ENCODE measurements around the gene PIP4K2A.
A peak's percentile ranks its signal among the peaks of the same experiment; 100 is the strongest.
"Not testable (repeated sequence)": the region's sequence is repeated elsewhere in the genome, so short reads cannot be mapped to it uniquely, and the experiment has no call there.

Gene PIP4K2A

GRCh38 chr10:22714479-22715289, at the start of gene PIP4K2A:
Gene PIP4K2A, minus strand, starts transcription at chr10:22714578. Its CDS starts 252 bp downstream, at chr10:22714326.
- Histone ChIP-seq H3K9ac (ENCODE audit: low read length) (peak within 1 kb of the TSS; percentile 95), H3K36me3 (ENCODE audit: control insufficient read depth, insufficient read depth, low read length, severe bottlenecking) (no peaks in the 10 kb centered on the region), H3K9me3 (ENCODE audit: control insufficient read depth, low read length) (no peaks in the 10 kb centered on the region), H3K27me3 (replicated peaks; ENCODE audit: control insufficient read depth, insufficient read depth, low read length) (no peaks in the 10 kb centered on the region), H3K4me1 (ENCODE audit: control insufficient read depth, insufficient read depth, low read length) (peaks cover 28% of the 10 kb centered on the region), H3K4me3 (ENCODE audit: low read length) (peak within 1 kb of the TSS; percentile 87)
- peak; percentile 94 for DNase-seq (ENCODE audit: low read depth)

GRCh38 chr10:22761569-22762220, 47.3 kb upstream of the PIP4K2A start:
- H3K4me3 ChIP-seq (ENCODE audit: low read length): no peak overlapping the region
- H3K27me3 ChIP-seq (replicated peaks; ENCODE audit: control insufficient read depth, insufficient read depth, low read length): no peaks in the 10 kb centered on the region
- H3K9ac ChIP-seq (ENCODE audit: low read length): no peak overlapping the region
- no peaks in the 10 kb centered on the region for H3K9me3 ChIP-seq (ENCODE audit: control insufficient read depth, low read length)
- H3K4me1 ChIP-seq (ENCODE audit: control insufficient read depth, insufficient read depth, low read length): no peaks in the 10 kb centered on the region
- no peak for DNase-seq (ENCODE audit: low read depth)
- no peaks in the 10 kb centered on the region for H3K36me3 ChIP-seq (ENCODE audit: control insufficient read depth, insufficient read depth, low read length, severe bottlenecking)

GRCh38 chr10:22760025-22760424, 45.6 kb upstream of the PIP4K2A start:
- Histone ChIP-seq H3K9ac (ENCODE audit: low read length) (no peak overlapping the region), H3K36me3 (ENCODE audit: control insufficient read depth, insufficient read depth, low read length, severe bottlenecking) (no peaks in the 10 kb centered on the region), H3K27me3 (replicated peaks; ENCODE audit: control insufficient read depth, insufficient read depth, low read length) (no peaks in the 10 kb centered on the region), H3K4me1 (ENCODE audit: control insufficient read depth, insufficient read depth, low read length) (no peaks in the 10 kb centered on the region), H3K4me3 (ENCODE audit: low read length) (no peak overlapping the region), H3K9me3 (ENCODE audit: control insufficient read depth, low read length) (no peaks in the 10 kb centered on the region)
- DNase-seq (ENCODE audit: low read depth): no peak

GRCh38 chr10:22758867-22759266, 44.5 kb upstream of the PIP4K2A start:
- no peak overlapping the region for H3K4me3 ChIP-seq (ENCODE audit: low read length)

GRCh38 chr10:22754296-22754695, 39.9 kb upstream of the PIP4K2A start:
- no peak for DNase-seq (ENCODE audit: low read depth)

More at GRCh38 chr10:22758867-22759266, 44.5 kb upstream of the PIP4K2A start:
- Histone ChIP-seq H3K9me3 (ENCODE audit: control insufficient read depth, low read length) (no peaks in the 10 kb centered on the region), H3K4me1 (ENCODE audit: control insufficient read depth, insufficient read depth, low read length) (no peaks in the 10 kb centered on the region), H3K27me3 (replicated peaks; ENCODE audit: control insufficient read depth, insufficient read depth, low read length) (no peaks in the 10 kb centered on the region), H3K36me3 (ENCODE audit: control insufficient read depth, insufficient read depth, low read length, severe bottlenecking) (no peaks in the 10 kb centered on the region), H3K9ac (ENCODE audit: low read length) (no peak overlapping the region)
- no peak for DNase-seq (ENCODE audit: low read depth)

GRCh38 chr10:22753786-22754185, 39.4 kb upstream of the PIP4K2A start:
- Histone ChIP-seq H3K27me3 (replicated peaks; ENCODE audit: control insufficient read depth, insufficient read depth, low read length) (no peaks in the 10 kb centered on the region), H3K9me3 (ENCODE audit: control insufficient read depth, low read length) (no peaks in the 10 kb centered on the region), H3K9ac (ENCODE audit: low read length) (no peak overlapping the region), H3K4me3 (ENCODE audit: low read length) (no peak overlapping the region), H3K4me1 (ENCODE audit: control insufficient read depth, insufficient read depth, low read length) (no peaks in the 10 kb centered on the region), H3K36me3 (ENCODE audit: control insufficient read depth, insufficient read depth, low read length, severe bottlenecking) (no peaks in the 10 kb centered on the region)
- DNase-seq (ENCODE audit: low read depth): no peak

More at GRCh38 chr10:22754296-22754695, 39.9 kb upstream of the PIP4K2A start:
- Histone ChIP-seq H3K4me1 (ENCODE audit: control insufficient read depth, insufficient read depth, low read length) (no peaks in the 10 kb centered on the region), H3K9ac (ENCODE audit: low read length) (no peak overlapping the region), H3K27me3 (replicated peaks; ENCODE audit: control insufficient read depth, insufficient read depth, low read length) (no peaks in the 10 kb centered on the region), H3K9me3 (ENCODE audit: control insufficient read depth, low read length) (no peaks in the 10 kb centered on the region), H3K4me3 (ENCODE audit: low read length) (no peak overlapping the region), H3K36me3 (ENCODE audit: control insufficient read depth, insufficient read depth, low read length, severe bottlenecking) (no peaks in the 10 kb centered on the region)

GRCh38 chr10:22752272-22752889, 38.0 kb upstream of the PIP4K2A start:
- Histone ChIP-seq H3K27me3 (replicated peaks; ENCODE audit: control insufficient read depth, insufficient read depth, low read length) (no peaks in the 10 kb centered on the region), H3K9ac (ENCODE audit: low read length) (no peak overlapping the region), H3K36me3 (ENCODE audit: control insufficient read depth, insufficient read depth, low read length, severe bottlenecking) (no peaks in the 10 kb centered on the region), H3K4me3 (ENCODE audit: low read length) (no peak overlapping the region), H3K9me3 (ENCODE audit: control insufficient read depth, low read length) (no peaks in the 10 kb centered on the region), H3K4me1 (ENCODE audit: control insufficient read depth, insufficient read depth, low read length) (no peaks in the 10 kb centered on the region)
- no peak for DNase-seq (ENCODE audit: low read depth)

- no peaks in the 10 kb centered on the region for H3K36me3 ChIP-seq (ENCODE audit: control insufficient read depth, insufficient read depth, low read length, severe bottlenecking)
Observed at GRCh38 chr10:22750131-22750530, 35.8 kb upstream of the PIP4K2A start.

GRCh38 chr10:22744858-22745257, 30.5 kb upstream of the PIP4K2A start:
- not testable (repeated sequence) for H3K9me3 ChIP-seq (ENCODE audit: control insufficient read depth, low read length); DNase-seq (ENCODE audit: low read depth); H3K36me3 ChIP-seq (ENCODE audit: control insufficient read depth, insufficient read depth, low read length, severe bottlenecking); H3K4me3 ChIP-seq (ENCODE audit: low read length); H3K9ac ChIP-seq (ENCODE audit: low read length); H3K4me1 ChIP-seq (ENCODE audit: control insufficient read depth, insufficient read depth, low read length); H3K27me3 ChIP-seq (replicated peaks; ENCODE audit: control insufficient read depth, insufficient read depth, low read length)

More at GRCh38 chr10:22750131-22750530, 35.8 kb upstream of the PIP4K2A start:
- Histone ChIP-seq H3K9ac (ENCODE audit: low read length) (no peak overlapping the region), H3K4me3 (ENCODE audit: low read length) (no peak overlapping the region), H3K4me1 (ENCODE audit: control insufficient read depth, insufficient read depth, low read length) (no peaks in the 10 kb centered on the region), H3K9me3 (ENCODE audit: control insufficient read depth, low read length) (no peaks in the 10 kb centered on the region), H3K27me3 (replicated peaks; ENCODE audit: control insufficient read depth, insufficient read depth, low read length) (no peaks in the 10 kb centered on the region)
- no peak for DNase-seq (ENCODE audit: low read depth)

- no peak overlapping the region for H3K4me3 ChIP-seq (ENCODE audit: low read length)
- H3K9ac ChIP-seq (ENCODE audit: low read length): no peak overlapping the region
- no peaks in the 10 kb centered on the region for H3K27me3 ChIP-seq (replicated peaks; ENCODE audit: control insufficient read depth, insufficient read depth, low read length)
- DNase-seq (ENCODE audit: low read depth): no peak
- peaks cover 4% of the 10 kb centered on the region for H3K9me3 ChIP-seq (ENCODE audit: control insufficient read depth, low read length)
- no peaks in the 10 kb centered on the region for H3K36me3 ChIP-seq (ENCODE audit: control insufficient read depth, insufficient read depth, low read length, severe bottlenecking)
- H3K4me1 ChIP-seq (ENCODE audit: control insufficient read depth, insufficient read depth, low read length): peaks cover 8% of the 10 kb centered on the region
Observed at GRCh38 chr10:22742678-22743077, 28.3 kb upstream of the PIP4K2A start.

- not testable (repeated sequence) for H3K9ac ChIP-seq (ENCODE audit: low read length); H3K36me3 ChIP-seq (ENCODE audit: control insufficient read depth, insufficient read depth, low read length, severe bottlenecking); DNase-seq (ENCODE audit: low read depth); H3K4me3 ChIP-seq (ENCODE audit: low read length); H3K27me3 ChIP-seq (replicated peaks; ENCODE audit: control insufficient read depth, insufficient read depth, low read length); H3K9me3 ChIP-seq (ENCODE audit: control insufficient read depth, low read length)
- peaks cover 13% of the 10 kb centered on the region for H3K4me1 ChIP-seq (ENCODE audit: control insufficient read depth, insufficient read depth, low read length)
Observed at GRCh38 chr10:22741631-22742030, 27.3 kb upstream of the PIP4K2A start.
